IMR-90 (cell line): ENCODE measurements around the gene SLC2A13. TPM values are rescaled to one million over a fixed set of nuclear protein-coding genes. Genes with fewer than 3 reads are reported as not detected.

Source experiments
- ATAC-seq: fragments of 200-7000 bp; cut with Tn5 transposase; 2 replicates; pipeline ENCODE4 v1.9.1; 2020; ENCODE audit warnings: low read depth, mild to moderate bottlenecking, moderate library complexity
- BruUV-seq: library from RNA; stranded (reverse); fragments of 400-500 nt; replicated peaks from 2 replicates; lab custom pipeline; 2021; lab: Mats Ljungman, UMichigan
- CTCF ChIA-PET: fragments of 300-600 bp; formaldehyde crosslinking; extraction: SDS; loops from one replicate; lab custom pipeline; 2021; ENCODE audit warnings: antibody characterized with exemption; lab: Yijun Ruan, JAX
- POLR2A ChIA-PET: fragments of 300-600 bp; sonication (Branson Sonifier 250); formaldehyde crosslinking; loops from one replicate; lab custom pipeline; 2022; ENCODE audit warnings: antibody characterized with exemption; ENCODE audit not compliant: unreplicated experiment; lab: Charles Lee
- DNase-seq: peaks from one replicate; pipeline ENCODE4 v3.0.0; 2013
- H2AFZ ChIP-seq: replicated peaks from 2 replicates; pipeline ENCODE3; 2013; ENCODE audit warnings: low read length, mild to moderate bottlenecking; ENCODE audit not compliant: poor library complexity
- H2AK5ac ChIP-seq: 2 replicates; pipeline ENCODE4 v1.6.1; 2013; ENCODE audit warnings: low read depth, low read length, inconsistent platforms
- H2AK9ac ChIP-seq: replicated peaks from 2 replicates; pipeline ENCODE3; 2013; ENCODE audit warnings: mild to moderate bottlenecking, low read depth, low read length, moderate library complexity; ENCODE audit not compliant: poor library complexity
- H2BK120ac ChIP-seq: 2 replicates; pipeline ENCODE4 v1.6.1; 2013; ENCODE audit warnings: low read depth, low read length, inconsistent platforms
- H2BK15ac ChIP-seq: 3 replicates; pipeline ENCODE4 v1.6.1; 2013; ENCODE audit warnings: low read depth, low read length, inconsistent platforms
- H2BK20ac ChIP-seq: 2 replicates; pipeline ENCODE4 v1.6.1; 2013; ENCODE audit warnings: low read depth, mild to moderate bottlenecking, inconsistent platforms, low read length, moderate library complexity
- H2BK5ac ChIP-seq: 2 replicates; pipeline ENCODE4 v1.6.1; 2013; ENCODE audit warnings: mild to moderate bottlenecking, low read depth, low read length, inconsistent platforms; ENCODE audit not compliant: poor library complexity, severe bottlenecking
- H3K14ac ChIP-seq: replicated peaks from 2 replicates; pipeline ENCODE4 v1.6.1; 2013; ENCODE audit warnings: low read depth, low read length, inconsistent platforms
- H3K18ac ChIP-seq: 2 replicates; pipeline ENCODE4 v1.6.1; 2013; ENCODE audit warnings: low read depth, low read length, control low read depth
- H3K23ac ChIP-seq: 2 replicates; pipeline ENCODE4 v1.6.1; 2013; ENCODE audit warnings: low read depth, low read length, inconsistent platforms
- H3K27ac ChIP-seq: 2 replicates; pipeline ENCODE4 v1.5.1; 2013; ENCODE audit warnings: mild to moderate bottlenecking, control low read depth, low read length; ENCODE audit not compliant: insufficient read depth
- H3K27me3 ChIP-seq: 2 replicates; pipeline ENCODE4 v1.6.1; 2013; ENCODE audit warnings: low read length; ENCODE audit not compliant: control insufficient read depth, insufficient read depth
- H3K36me3 ChIP-seq: 2 replicates; pipeline ENCODE4 v1.6.1; 2013; ENCODE audit warnings: low read length, mixed read lengths; ENCODE audit not compliant: control insufficient read depth, insufficient read depth
- H3K4ac ChIP-seq: 2 replicates; pipeline ENCODE4 v1.6.1; 2013; ENCODE audit warnings: low read depth, low read length, inconsistent platforms
- H3K4me1 ChIP-seq: 2 replicates; pipeline ENCODE4 v1.6.1; 2013; ENCODE audit warnings: low read length, mixed read lengths; ENCODE audit not compliant: control insufficient read depth, insufficient read depth
- H3K4me2 ChIP-seq: 2 replicates; pipeline ENCODE4 v1.6.1; 2013; ENCODE audit warnings: low read depth, mild to moderate bottlenecking, control low read depth, low read length, moderate library complexity
- H3K4me3 ChIP-seq: 2 replicates; pipeline ENCODE4 v1.5.1; 2013; ENCODE audit warnings: low read depth, mild to moderate bottlenecking, control low read depth, low read length, moderate library complexity; ENCODE audit not compliant: insufficient read depth
- H3K56ac ChIP-seq: 2 replicates; pipeline ENCODE4 v1.6.1; 2013; ENCODE audit warnings: low read length, inconsistent platforms; ENCODE audit not compliant: insufficient read depth; ENCODE audit errors: extremely low read depth
- H3K79me1 ChIP-seq, 2 experiments: 2 replicates each; pipeline ENCODE4 v1.6.1; 2013; ENCODE audit warnings: low read length in 2 of 2, inconsistent platforms in 1 of 2, low read depth in 1 of 2
- H3K9ac ChIP-seq: 2 replicates; pipeline ENCODE4 v1.6.1; 2013; ENCODE audit warnings: low read depth, low read length, control low read depth
- H3K9me1 ChIP-seq: 2 replicates; pipeline ENCODE4 v1.6.1; 2013; ENCODE audit warnings: low read length, inconsistent platforms; ENCODE audit not compliant: insufficient read depth
- H3K9me3 ChIP-seq: 2 replicates; pipeline ENCODE4 v1.6.1; 2013; ENCODE audit warnings: low read length; ENCODE audit not compliant: control insufficient read depth, insufficient read depth
- H4K20me1 ChIP-seq: 2 replicates; pipeline ENCODE4 v1.6.1; 2013; ENCODE audit warnings: low read length, inconsistent platforms; ENCODE audit not compliant: insufficient read depth
- H4K5ac ChIP-seq: 2 replicates; pipeline ENCODE4 v1.6.1; 2013; ENCODE audit warnings: mild to moderate bottlenecking, low read depth, low read length, control low read depth
- H4K8ac ChIP-seq, 2 experiments: 2 replicates each; pipeline ENCODE4 v1.6.1; 2013; ENCODE audit warnings: low read depth in 2 of 2, low read length in 2 of 2, control low read depth in 1 of 2, inconsistent platforms in 1 of 2
- H4K91ac ChIP-seq: 2 replicates; pipeline ENCODE4 v1.6.1; 2013; ENCODE audit warnings: low read depth, low read length, inconsistent platforms; ENCODE audit not compliant: insufficient read depth
- BHLHE40 ChIP-seq: fragments of 150-350 bp; IDR thresholded peaks from 2 replicates; pipeline ENCODE4 v1.6.1; 2016; ENCODE audit warnings: mild to moderate bottlenecking, low read depth, low read length
- CEBPB ChIP-seq: IDR thresholded peaks from 2 replicates; pipeline ENCODE4 v1.6.1; 2012; ENCODE audit warnings: low read depth, low read length, improper control_type of control experiment
- CHD1 ChIP-seq: IDR thresholded peaks from 2 replicates; pipeline ENCODE4 v1.6.1; 2012; ENCODE audit warnings: low read depth, low read length, improper control_type of control experiment
- CTCF ChIP-seq: conservative IDR thresholded peaks from 2 replicates; pipeline ENCODE4 v1.5.1; 2012; ENCODE audit warnings: mild to moderate bottlenecking, low read depth, low read length, improper control_type of control experiment
- ELK1 ChIP-seq: fragments of 150-350 bp; IDR thresholded peaks from 2 replicates; pipeline ENCODE4 v1.6.1; 2016; ENCODE audit warnings: low read depth, mild to moderate bottlenecking, low read length, moderate library complexity, borderline replicate concordance
- FOS ChIP-seq: fragments of 150-350 bp; IDR thresholded peaks from 2 replicates; pipeline ENCODE4 v1.6.1; 2016; ENCODE audit warnings: low read depth, low read length
- MAFK ChIP-seq: IDR thresholded peaks from 2 replicates; pipeline ENCODE4 v1.6.1; 2012; ENCODE audit warnings: low read depth, low read length, improper control_type of control experiment
- MAZ ChIP-seq: IDR thresholded peaks from 2 replicates; pipeline ENCODE4 v1.6.1; 2012; ENCODE audit warnings: low read depth, mild to moderate bottlenecking, low read length, improper control_type of control experiment, moderate library complexity, borderline replicate concordance
- MXI1 ChIP-seq: IDR thresholded peaks from 2 replicates; pipeline ENCODE4 v1.6.1; 2012; ENCODE audit warnings: low read depth, mild to moderate bottlenecking, low read length, moderate library complexity, borderline replicate concordance
- NFE2L2 ChIP-seq: fragments of 150-350 bp; IDR thresholded peaks from 2 replicates; pipeline ENCODE4 v1.6.1; 2016; ENCODE audit warnings: low read depth, mild to moderate bottlenecking, low read length
- POLR2A ChIP-seq: IDR thresholded peaks from 2 replicates; pipeline ENCODE4 v1.6.1; 2012; ENCODE audit warnings: mild to moderate bottlenecking, low read depth, low read length
- RAD21 ChIP-seq: IDR thresholded peaks from 2 replicates; pipeline ENCODE4 v1.6.1; 2012; ENCODE audit warnings: low read length, improper control_type of control experiment
- RCOR1 ChIP-seq: IDR thresholded peaks from 2 replicates; pipeline ENCODE4 v1.6.1; 2012; ENCODE audit warnings: mild to moderate bottlenecking, low read length, improper control_type of control experiment; ENCODE audit not compliant: insufficient replicate concordance
- RFX5 ChIP-seq: IDR thresholded peaks from 2 replicates; pipeline ENCODE4 v1.8.0; 2012; ENCODE audit warnings: low read depth, mild to moderate bottlenecking, low read length, moderate library complexity
- SMC3 ChIP-seq: fragments of 150-350 bp; IDR thresholded peaks from 2 replicates; pipeline ENCODE4 v1.6.1; 2016; ENCODE audit warnings: low read depth, mild to moderate bottlenecking, antibody characterized with exemption, low read length, moderate library complexity
- USF2 ChIP-seq: fragments of 150-350 bp; IDR thresholded peaks from 2 replicates; pipeline ENCODE4 v1.6.1; 2017; ENCODE audit warnings: mild to moderate bottlenecking, antibody characterized with exemption, low read length, low read depth
- WGBS, 2 experiments: methylation state at CpG; one replicate each; pipeline versions ENCODE4 v1.1.5 to v1.1.7; 2013; ENCODE audit warnings: missing lambda C conversion rate in 2 of 2; ENCODE audit not compliant: insufficient read length in 1 of 2; ENCODE audit errors: extremely low coverage in 2 of 2; 5-methylcytosine and 5-hydroxymethylcytosine counted together
- dilution Hi-C: fragments of 300-500 bp; cut with HindIII; formaldehyde crosslinking; loops from one replicate; pipeline ENCODE4 v1.14.3; 2018; ENCODE audit warnings: low sequenced_read_pairs; ENCODE audit not compliant: unreplicated experiment
- in situ Hi-C: fragments of 300-500 bp; cut with MboI; formaldehyde crosslinking; loops from 3 replicates; pipeline ENCODE4 v1.14.3; 2019; ENCODE audit warnings: low sequenced_read_pairs, inconsistent platforms, mixed read lengths
- intact Hi-C: fragments of 100-400 bp; cut with micrococcal nuclease; formaldehyde crosslinking; loops from 2 replicates; pipeline ENCODE4 v1.10.0; 2022
- polyA plus RNA-seq, 3 experiments: library from polyadenylated mRNA; depleted of rRNA; stranded (reverse); fragments of >200 nt; gene quantifications; 2 replicates each; pipeline ENCODE4 v1.2.3, GENCODE V29; 2012; ENCODE audit warnings: low replicate concordance in 1 of 3
- total RNA-seq: library from RNA; depleted of rRNA; stranded (reverse); fragments of >200 nt; gene quantifications from 2 replicates; pipeline ENCODE4 v1.2.3, GENCODE V29; 2012

Gene SLC2A13
- total and polyA plus RNA-seq, 2 of the 4 experiments (the other 2 are of a cell fraction): 1.5 to 3.9 TPM

- H3K4me1 ChIP-seq: peaks cover 3% of the 10 kb centered on the region
- DNase-seq (no peak), ATAC-seq (no peak)
- no peaks in the 10 kb centered on the region for H4K20me1 ChIP-seq
- TF ChIP-seq POLR2A (no peak), CTCF (no peak), RCOR1 (no peak), CEBPB (no peak), NFE2L2 (no peak), BHLHE40 (no peak), CHD1 (no peak), MAZ (no peak), MAFK (no peak), RAD21 (no peak), FOS (no peak), USF2 (no peak), RFX5 (no peak), ELK1 (no peak), SMC3 (no peak), MXI1 (no peak)
- intact Hi-C loops: loop anchor here (10.0 kb wide), 1 partner anchor 253 kb away; no protein-coding TSS in a partner anchor
- H2AFZ ChIP-seq: no peak overlapping the region
- no peak overlapping the region for H3K4ac ChIP-seq
- H3K36me3 ChIP-seq: no peaks in the 10 kb centered on the region
- no peaks in the 10 kb centered on the region for H3K27me3 ChIP-seq
- no peak overlapping the region for H2BK15ac ChIP-seq
- no peak overlapping the region for H3K56ac ChIP-seq
- H3K14ac ChIP-seq: no peak overlapping the region
- peaks cover 4% of the 10 kb centered on the region for H3K9me1 ChIP-seq
- H2BK20ac ChIP-seq: no peak overlapping the region
- no peak overlapping the region for H3K4me3 ChIP-seq
- dilution Hi-C loops: no loop called here
- no peak overlapping the region for H2AK5ac ChIP-seq
- no peak overlapping the region for H3K23ac ChIP-seq
- no peak overlapping the region; the same call in 1 of the 2 replicates for H4K5ac ChIP-seq
- no peak overlapping the region for H3K4me2 ChIP-seq
- no peaks in the 10 kb centered on the region for H3K9me3 ChIP-seq
- no peak overlapping the region for H4K8ac ChIP-seq
- no peaks in the 10 kb centered on the region for H3K79me1 ChIP-seq
- H2BK5ac ChIP-seq: no peak overlapping the region
- H2BK120ac ChIP-seq: no peak overlapping the region
- no peak overlapping the region for H3K18ac ChIP-seq
- WGBS, 2 experiments: no CpG with 5 or more reads among the region's 1 CpG
- in situ Hi-C loops: no loop called here
- no TSS peak for BruUV-seq
- H4K91ac ChIP-seq: no peak overlapping the region
- POLR2A ChIA-PET: no interaction called here
- H3K27ac ChIP-seq: no peak overlapping the region
- H2AK9ac ChIP-seq: no peak overlapping the region
- no peak overlapping the region for H3K9ac ChIP-seq
- CTCF ChIA-PET: interaction anchor here (1.3 kb wide), 1 partner anchor 16 kb away, joined by 3 read pairs; no protein-coding TSS in a partner anchor
Observed at GRCh38 chr12:40017488-40017887, 88.4 kb downstream of the SLC2A13 start.
